ENCODE results near the gene ZNF516.

GRCh38 chr18:76489081-76489480, 6.0 kb downstream of the ZNF516 start:
- TF ChIP-seq POLR2A (IDR thresholded peaks at IDR 0.05) = no peak
- TF ChIP-seq POLR2AphosphoS5 (IDR thresholded peaks at IDR 0.05) = no peak

Measured in sigmoid colon (tissue), 4 donors.